ENCODE data around the gene AGBL5.
"Not testable (repeated sequence)": the region's sequence is repeated elsewhere in the genome, so short reads cannot be mapped to it uniquely, and the experiment has no call there.

Gene AGBL5

DNA sequence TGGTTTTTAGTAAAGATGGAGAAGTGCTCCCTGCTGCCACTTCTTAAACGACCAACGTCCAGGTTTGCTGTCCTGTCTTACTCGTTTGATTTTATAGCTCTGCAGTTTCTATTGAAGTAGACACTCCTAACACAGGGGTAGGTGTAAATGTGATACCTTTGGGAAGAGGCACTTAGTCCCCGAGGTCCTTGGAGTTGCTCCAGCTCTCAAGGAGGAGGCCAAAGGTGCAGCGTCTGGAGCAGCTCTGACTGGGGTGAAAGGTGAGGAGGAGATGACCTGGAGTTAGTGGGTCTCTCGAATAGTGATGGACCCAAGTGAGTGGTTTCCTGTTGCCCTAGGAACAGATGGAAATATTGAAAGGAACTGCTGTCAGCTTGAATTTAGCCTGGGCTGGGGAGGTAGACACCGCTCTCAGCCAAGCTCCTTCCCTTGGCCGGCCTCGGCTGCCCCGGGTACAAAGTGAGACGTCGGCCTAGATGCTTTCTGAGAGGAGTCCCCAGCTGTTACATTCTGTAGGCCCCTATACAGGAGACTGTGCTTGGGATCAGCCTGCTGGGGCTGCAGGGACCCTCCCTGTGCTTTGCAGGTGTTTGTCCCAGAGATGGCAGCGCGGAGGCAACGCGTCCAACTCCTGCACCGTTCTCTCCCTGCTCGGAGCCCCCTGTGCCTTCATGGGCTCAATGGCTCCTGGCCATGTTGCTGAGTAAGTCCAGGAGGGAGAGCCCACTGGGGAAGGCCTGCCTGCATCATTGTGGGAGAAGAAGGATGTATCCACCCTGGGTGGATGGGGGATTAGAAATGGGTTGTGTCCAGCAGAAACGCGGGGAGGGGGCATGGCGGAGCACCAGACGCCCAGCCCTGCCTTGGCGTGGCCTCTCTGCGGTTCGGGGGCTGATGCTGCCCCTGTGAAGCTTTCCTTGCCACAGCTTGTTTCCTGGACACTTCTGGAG, 40.6 kb downstream of the AGBL5 start:
- no peak for DNase-seq (ENCODE audit: low spot score)

GRCh38 chr2:27092696-27093429, 41.4 kb downstream of the AGBL5 start:
- DNase-seq (ENCODE audit: low spot score), result no peak

DNA sequence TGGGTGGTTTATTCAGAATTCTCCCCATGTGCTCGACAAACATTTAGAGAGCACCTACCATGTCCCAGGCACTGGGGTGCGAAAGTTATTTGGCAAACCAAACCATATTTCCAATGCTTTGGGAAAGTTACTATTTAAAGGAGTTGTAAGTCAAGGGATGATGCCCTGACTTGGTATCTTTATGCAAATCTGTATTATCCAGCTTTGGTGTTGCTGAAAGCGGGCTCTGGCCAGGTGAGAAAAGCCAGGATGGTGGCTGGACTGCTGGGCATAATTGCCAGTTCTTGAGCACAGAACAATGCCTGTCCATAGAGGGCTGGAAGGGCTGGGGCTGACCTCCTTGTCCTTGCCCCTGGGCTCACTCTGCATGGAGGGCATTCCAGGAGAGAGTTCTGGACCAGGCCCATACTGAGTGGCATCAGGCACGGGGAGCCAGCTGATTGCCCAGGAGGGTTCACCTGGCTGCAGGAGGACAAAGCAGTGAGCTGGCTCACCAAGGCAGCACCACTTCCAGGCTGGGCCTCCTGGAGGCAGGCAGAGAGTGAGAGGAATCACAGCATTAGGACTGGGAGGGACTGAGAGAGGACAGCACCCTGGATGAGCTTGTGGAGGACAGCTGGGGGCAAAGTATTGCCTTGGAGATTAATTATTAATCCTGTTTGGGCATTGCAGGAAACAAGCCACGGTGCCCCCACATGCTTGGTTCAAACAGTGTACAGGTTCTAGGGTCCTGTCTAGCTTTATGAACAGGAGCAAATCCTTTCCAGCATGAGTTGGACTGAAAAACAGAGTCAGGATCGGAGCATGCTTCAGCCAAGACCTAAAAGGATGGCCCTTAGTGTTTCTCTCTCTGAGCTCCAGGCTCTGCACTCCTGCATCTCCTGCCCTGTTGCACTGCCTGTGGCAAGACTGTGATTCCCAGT, 42.2 kb downstream of the AGBL5 start:
- DNase-seq (ENCODE audit: low spot score), result no peak

DNA sequence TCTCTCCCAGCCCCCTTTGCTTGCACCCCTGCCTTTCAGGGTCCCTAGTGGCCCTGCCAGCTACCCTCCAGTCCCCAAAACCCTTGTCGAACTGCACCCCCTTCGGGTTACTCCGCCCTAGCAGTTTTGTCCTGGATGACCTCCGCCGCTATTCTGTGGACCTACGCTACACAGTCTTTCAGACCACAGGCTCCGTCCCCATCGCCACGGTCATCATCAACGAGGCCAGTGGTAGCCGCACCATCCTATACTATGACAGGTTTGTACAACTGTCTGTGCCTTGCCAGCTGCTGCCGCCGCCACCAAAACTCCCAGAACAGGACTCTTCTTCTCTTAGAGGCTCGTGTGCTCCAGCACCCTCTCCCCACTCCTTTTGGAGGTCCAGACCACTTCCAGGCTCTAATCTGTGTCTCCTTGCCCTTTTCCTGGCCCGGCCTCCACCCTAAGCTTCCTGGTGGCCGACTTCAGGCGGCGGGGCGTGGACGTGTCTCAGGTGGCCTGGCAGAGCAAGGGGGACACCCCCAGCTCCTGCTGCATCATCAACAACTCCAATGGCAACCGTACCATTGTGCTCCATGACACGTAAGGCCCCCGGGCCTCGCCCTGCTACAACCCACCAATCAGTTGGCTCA, 43.0 kb downstream of the AGBL5 start:
- no peak for DNase-seq (ENCODE audit: low spot score)

DNA sequence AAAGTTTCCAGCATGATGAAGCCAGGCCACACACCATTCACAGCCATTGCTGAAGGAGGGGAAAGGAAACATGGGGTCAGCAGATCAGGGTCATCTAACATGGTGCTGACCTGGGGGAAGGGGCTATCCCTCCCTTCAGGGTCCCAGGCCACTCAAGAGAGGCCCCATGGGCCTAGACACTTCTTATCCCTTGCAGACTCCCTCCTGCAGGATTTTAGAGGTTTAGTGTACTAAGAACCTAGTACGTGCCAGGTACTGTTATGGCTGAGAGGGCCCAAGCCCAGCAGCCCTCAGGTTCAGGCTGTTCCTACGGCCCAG, 43.9 kb downstream of the AGBL5 start:
- no peak for DNase-seq (ENCODE audit: low spot score)

DNA sequence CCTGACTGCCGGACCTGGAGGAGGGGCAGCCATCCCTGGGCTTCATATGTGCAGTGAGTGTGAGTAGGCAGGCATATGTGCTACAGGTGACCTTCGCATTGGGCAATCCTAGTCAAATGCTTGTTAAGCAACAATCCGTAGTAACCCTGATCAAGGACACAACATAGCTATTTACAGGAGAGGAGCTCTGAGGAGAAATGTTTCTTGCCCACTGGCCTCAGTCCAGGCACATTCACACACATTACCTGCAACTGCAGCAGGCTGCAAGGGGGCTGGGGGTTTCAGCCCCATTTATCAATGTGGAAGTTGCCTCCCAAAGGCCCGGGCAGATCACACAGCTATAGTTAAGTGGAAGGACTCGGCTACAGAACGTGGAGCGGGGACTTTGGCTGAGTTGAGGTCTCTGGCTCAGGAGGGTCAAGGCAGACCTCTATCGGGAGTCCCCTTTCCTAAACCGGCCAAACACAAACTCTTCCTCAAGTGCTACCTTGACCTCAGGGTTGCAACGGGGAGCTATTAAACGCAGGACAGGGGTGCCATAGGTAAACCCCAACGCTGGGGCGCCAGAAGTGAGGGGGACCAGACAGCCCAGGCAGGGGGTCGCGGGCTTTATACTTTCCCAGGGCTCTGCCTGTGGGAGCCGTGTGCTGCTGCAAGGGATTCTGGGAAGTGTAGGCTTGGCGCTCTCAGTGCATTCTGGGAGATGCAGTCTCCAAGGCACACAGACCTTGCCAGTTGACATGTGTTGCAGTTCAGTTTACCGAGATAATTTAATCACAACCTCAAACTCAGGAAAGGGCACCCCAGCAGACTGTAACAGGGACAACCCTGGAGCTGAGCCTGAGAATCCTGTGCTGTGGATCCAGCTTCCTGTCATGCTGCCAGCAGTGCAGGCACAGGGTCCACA, 44.5 kb downstream of the AGBL5 start:
- DNase-seq (ENCODE audit: low spot score), result peak; percentile 85

GRCh38 chr2:27096748-27097297, 45.4 kb downstream of the AGBL5 start:
- no peak for DNase-seq (ENCODE audit: low spot score)

- DNase-seq (ENCODE audit: low spot score), result no peak
Observed at GRCh38 chr2:27097341-27097740, 45.9 kb downstream of the AGBL5 start.

- DNase-seq (ENCODE audit: low spot score), result no peak
Observed at GRCh38 chr2:27099334-27099955, 48.0 kb downstream of the AGBL5 start.

- DNase-seq (ENCODE audit: low spot score), result no peak
Observed at GRCh38 chr2:27100036-27100435, 48.6 kb downstream of the AGBL5 start.

DNA sequence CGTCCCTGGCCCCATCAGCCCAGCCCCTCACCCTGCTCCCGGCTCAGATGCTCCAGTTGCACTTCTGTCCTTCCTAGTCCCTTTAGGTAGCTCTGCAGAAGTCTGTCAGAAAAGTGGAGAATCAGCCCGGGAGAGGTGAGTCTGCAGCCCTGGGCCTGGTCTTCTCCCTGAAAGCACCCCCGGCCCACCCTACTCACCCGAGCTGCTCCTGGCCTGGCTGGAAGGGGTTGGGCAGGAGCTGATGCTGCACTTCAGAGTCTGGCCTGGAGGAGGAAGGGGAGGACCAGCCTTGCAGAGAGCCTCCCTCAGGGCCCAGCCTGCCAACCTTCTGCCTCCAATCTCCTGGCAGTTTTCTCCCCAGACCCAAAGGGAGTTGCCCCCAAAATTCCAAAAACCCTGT, 50.9 kb downstream of the AGBL5 start:
- no peak for DNase-seq (ENCODE audit: low spot score)

DNA sequence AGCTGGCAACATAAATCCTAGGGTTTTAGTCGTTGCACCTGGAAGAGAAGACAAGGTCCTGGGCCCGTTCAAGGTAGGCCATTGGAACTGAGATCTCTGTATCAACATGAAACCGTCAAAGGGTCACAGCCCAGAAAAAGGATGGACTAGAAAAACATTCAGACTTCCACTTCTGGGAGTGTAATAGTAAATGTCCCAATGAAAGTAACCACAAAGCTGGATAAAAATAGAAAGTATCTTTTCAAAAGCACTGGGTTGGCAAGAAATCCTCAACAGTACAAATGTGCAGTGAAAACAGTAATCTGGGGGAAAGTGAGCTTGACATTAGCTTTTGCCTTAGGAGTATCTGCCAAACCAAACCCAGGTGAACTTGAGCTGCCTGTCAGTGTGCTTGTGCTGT, 54.5 kb downstream of the AGBL5 start:
- DNase-seq (ENCODE audit: low spot score), result no peak

DNA sequence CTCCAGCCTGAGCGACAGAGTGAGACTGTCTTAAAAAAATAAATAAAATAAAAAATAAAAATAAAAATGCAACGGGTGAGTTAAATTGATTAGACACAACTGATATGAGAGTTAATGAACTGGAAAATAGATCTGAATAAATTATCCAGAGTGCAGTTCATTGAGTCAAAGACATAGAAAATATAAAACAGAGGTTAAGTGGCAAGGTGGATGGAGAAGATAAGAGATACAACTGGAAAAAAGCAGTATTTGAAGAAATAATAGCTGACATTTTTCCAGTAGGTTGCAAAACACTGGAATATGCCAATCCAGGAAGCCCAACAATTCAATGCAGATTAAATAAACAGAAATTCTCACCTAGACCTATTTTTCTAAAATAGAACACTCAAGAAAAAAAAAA, 56.8 kb downstream of the AGBL5 start:
- DNase-seq (ENCODE audit: low spot score), result no peak

DNA sequence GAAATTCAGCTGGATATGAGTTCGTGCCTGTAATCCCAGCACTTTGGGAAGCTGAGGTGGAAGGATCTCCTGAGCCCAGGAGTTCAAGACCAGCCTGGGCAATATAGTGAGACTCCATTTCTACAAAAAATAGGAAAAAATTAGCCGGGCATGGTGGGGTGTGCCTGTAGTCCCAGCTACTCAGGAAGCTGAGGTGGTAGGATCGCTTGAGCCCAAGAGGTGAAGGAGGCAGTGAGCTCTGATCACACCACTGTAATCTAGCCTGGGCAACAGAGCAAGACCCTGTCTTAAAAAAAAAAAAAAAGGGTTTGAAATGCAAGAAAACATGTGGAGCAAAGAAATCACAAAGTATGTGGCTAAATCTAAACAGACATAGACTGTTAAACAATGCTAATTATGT, 57.6 kb downstream of the AGBL5 start:
- DNase-seq (ENCODE audit: low spot score), result no peak

DNA sequence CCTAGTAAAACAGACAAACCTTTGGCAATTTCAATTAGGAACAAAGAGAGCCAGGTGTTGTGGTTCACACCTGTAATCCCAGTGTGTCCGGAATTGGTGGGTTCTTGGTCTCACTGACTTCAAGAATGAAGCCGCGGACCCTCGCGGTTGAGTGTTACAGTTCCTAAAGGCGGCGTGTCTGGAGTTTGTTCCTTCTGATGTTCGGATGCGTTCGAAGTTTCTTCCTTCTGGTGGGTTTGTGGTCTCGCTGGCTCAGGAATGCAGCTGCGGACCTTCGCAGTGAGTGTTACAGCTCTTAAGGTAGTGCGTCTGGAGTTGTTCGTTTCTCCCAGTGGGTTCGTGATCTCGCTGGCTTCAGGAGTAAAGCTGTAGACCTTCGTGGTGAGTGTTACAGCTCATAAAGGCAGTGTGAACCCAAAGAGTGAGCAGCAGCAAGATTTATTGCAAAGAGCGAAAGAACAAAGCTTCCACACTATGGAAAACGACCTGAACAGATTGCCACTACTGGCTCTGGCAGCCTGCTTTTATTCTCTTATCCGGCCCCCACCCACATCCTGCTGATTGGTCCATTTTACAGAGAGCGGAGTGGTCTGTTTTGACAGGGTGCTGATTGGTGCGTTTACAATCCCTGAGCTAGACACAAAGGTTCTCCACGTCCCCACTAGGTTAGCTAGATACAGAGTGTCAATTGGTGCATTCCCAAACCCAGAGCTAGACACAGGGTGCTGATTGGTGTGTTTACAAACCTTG, 59.3 kb downstream of the AGBL5 start:
- DNase-seq (ENCODE audit: low spot score), result not testable (repeated sequence)

GRCh38 chr2:27111392-27112078, 60.1 kb downstream of the AGBL5 start:
- DNase-seq (ENCODE audit: low spot score), result not testable (repeated sequence)

GRCh38 chr2:27115519-27115918, 64.1 kb downstream of the AGBL5 start:
- DNase-seq (ENCODE audit: low spot score), result no peak

DNA sequence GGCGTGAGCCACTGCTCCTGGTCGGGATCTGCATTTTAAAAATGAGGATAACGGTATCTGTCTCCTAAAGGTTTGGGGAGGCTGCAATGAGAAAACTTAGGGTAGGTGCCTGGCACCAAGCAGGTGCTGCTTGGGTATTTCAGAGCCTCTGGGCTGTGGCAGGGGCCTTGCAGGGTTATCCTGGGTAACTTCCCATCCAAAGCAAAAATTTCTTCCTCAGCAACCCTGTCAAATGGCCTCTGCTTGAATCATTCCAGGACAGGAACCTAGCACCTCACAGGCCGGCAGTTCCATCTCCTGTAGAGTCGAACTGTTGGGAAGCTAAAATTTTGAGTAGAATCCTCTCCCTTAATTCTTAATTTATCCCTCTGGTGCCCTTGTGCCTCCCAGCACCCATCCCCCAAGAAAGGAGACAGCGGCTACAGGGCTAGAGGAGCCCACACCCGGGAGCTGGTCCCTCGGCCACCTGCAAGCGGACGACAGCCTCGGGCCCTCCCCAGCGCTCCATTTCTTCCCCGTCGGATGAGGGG, 66.6 kb downstream of the AGBL5 start:
- no peak for DNase-seq (ENCODE audit: low spot score)

All from AG08396 (cell line).